Measurements from ENCODE around the gene MRPL12.
A peak's percentile ranks its signal among the peaks of the same experiment; 100 is the strongest.
"Not testable (repeated sequence)": the region's sequence is repeated elsewhere in the genome, so short reads cannot be mapped to it uniquely, and the experiment has no call there.

The MRPL12 gene

GRCh38 chr17:81737947-81738800 lies 35.0 kb downstream of the MRPL12 start:
- no peak overlapping the region for H3K14ac ChIP-seq (ENCODE audit: low read length in 2 of 2)
- peaks cover 12% of the 10 kb centered on the region for H3K4me1 ChIP-seq (ENCODE audit: control insufficient read depth, insufficient read depth, low read depth, low read length)
- H3K4me2 ChIP-seq (ENCODE audit: low read length, poor library complexity, severe bottlenecking), result no peak overlapping the region
- H4K91ac ChIP-seq (ENCODE audit: low read length), result no peak overlapping the region
- H3K9me3 ChIP-seq (ENCODE audit: control insufficient read depth, low read length), result no peaks in the 10 kb centered on the region
- no peak overlapping the region for H3K23ac ChIP-seq (ENCODE audit: low read length in 2 of 2)
- peaks cover 0 to 3% of the 10 kb centered on the region in 2 experiments for H3K36me3 ChIP-seq (ENCODE audit: control insufficient read depth in 1 of 2, insufficient read depth in 2 of 2, low read depth in 1 of 2, low read length in 2 of 2)
- H4K8ac ChIP-seq (ENCODE audit: low read length), result no peak overlapping the region
- no peak overlapping the region for H2AK5ac ChIP-seq (ENCODE audit: low read length, severe bottlenecking)
- H3K79me1 ChIP-seq (replicated peaks; ENCODE audit: low read length, poor library complexity, severe bottlenecking), result no peaks in the 10 kb centered on the region
- H2AFZ ChIP-seq (ENCODE audit: low read depth, low read length), result no peak overlapping the region
- H3K27ac ChIP-seq (ENCODE audit: low read length, poor library complexity, severe bottlenecking), result no peak overlapping the region
- no peak for DNase-seq
- peaks cover 13 to 22% of the 10 kb centered on the region in 2 experiments for H3K27me3 ChIP-seq (ENCODE audit: control insufficient read depth in 1 of 2, insufficient read depth in 1 of 2, low read length in 2 of 2)
- H2BK120ac ChIP-seq (ENCODE audit: low read depth, low read length), result no peak overlapping the region
- no peak overlapping the region for H2BK5ac ChIP-seq (ENCODE audit: low read depth, low read length, poor library complexity, severe bottlenecking)
- no peak overlapping the region for H3K4ac ChIP-seq (ENCODE audit: low read depth in 1 of 2, low read length in 2 of 2)
- no peak overlapping the region for H3K9ac ChIP-seq (ENCODE audit: low read length)
- H2BK12ac ChIP-seq (ENCODE audit: low read length in 2 of 2), result no peak overlapping the region
- 91% methylated on average over 31 of the region's 31 CpGs for WGBS
- no peak overlapping the region for H2BK15ac ChIP-seq (ENCODE audit: low read depth, poor library complexity, severe bottlenecking)
- no peak overlapping the region for H3K4me3 ChIP-seq (ENCODE audit: insufficient read depth in 1 of 2, low read depth in 1 of 2, low read length in 2 of 2)
- no peak overlapping the region for H3K18ac ChIP-seq (ENCODE audit: low read depth in 1 of 2, low read length in 2 of 2)

- Histone ChIP-seq H2BK15ac (ENCODE audit: low read depth, poor library complexity, severe bottlenecking) (peak overlapping the region; percentile 84), H3K18ac (ENCODE audit: low read depth in 1 of 2, low read length in 2 of 2) (no peak overlapping the region), H2AK5ac (ENCODE audit: low read length, severe bottlenecking) (no peak overlapping the region), H3K4me1 (ENCODE audit: control insufficient read depth, insufficient read depth, low read depth, low read length) (peaks cover 11% of the 10 kb centered on the region), H2BK12ac (ENCODE audit: low read length in 2 of 2) (no peak overlapping the region), H2AFZ (ENCODE audit: low read depth, low read length) (no peak overlapping the region), H4K91ac (ENCODE audit: low read length) (no peak overlapping the region), H3K23ac (ENCODE audit: low read length in 2 of 2) (no peak overlapping the region), H3K4me2 (ENCODE audit: low read length, poor library complexity, severe bottlenecking) (no peak overlapping the region), H3K27me3 (ENCODE audit: control insufficient read depth in 1 of 2, insufficient read depth in 1 of 2, low read length in 2 of 2) (peaks cover 13 to 22% of the 10 kb centered on the region in 2 experiments), H3K9me3 (ENCODE audit: control insufficient read depth, low read length) (no peaks in the 10 kb centered on the region), H4K8ac (ENCODE audit: low read length) (no peak overlapping the region), H3K9ac (ENCODE audit: low read length) (no peak overlapping the region), H2BK120ac (ENCODE audit: low read depth, low read length) (no peak overlapping the region), H3K14ac (ENCODE audit: low read length in 2 of 2) (no peak overlapping the region), H3K36me3 (ENCODE audit: control insufficient read depth in 1 of 2, insufficient read depth in 2 of 2, low read depth in 1 of 2, low read length in 2 of 2) (peaks cover 0 to 3% of the 10 kb centered on the region in 2 experiments), H2BK5ac (ENCODE audit: low read depth, low read length, poor library complexity, severe bottlenecking) (no peak overlapping the region), H3K79me1 (replicated peaks; ENCODE audit: low read length, poor library complexity, severe bottlenecking) (no peaks in the 10 kb centered on the region), H3K27ac (ENCODE audit: low read length, poor library complexity, severe bottlenecking) (no peak overlapping the region), H3K4ac (ENCODE audit: low read depth in 1 of 2, low read length in 2 of 2) (no peak overlapping the region), H3K4me3 (ENCODE audit: insufficient read depth in 1 of 2, low read depth in 1 of 2, low read length in 2 of 2) (no peak overlapping the region)
- 95% methylated on average over 27 of the region's 27 CpGs for WGBS
- DNase-seq, result no peak
Observed at GRCh38 chr17:81738801-81739393, 35.7 kb downstream of the MRPL12 start.

DNA sequence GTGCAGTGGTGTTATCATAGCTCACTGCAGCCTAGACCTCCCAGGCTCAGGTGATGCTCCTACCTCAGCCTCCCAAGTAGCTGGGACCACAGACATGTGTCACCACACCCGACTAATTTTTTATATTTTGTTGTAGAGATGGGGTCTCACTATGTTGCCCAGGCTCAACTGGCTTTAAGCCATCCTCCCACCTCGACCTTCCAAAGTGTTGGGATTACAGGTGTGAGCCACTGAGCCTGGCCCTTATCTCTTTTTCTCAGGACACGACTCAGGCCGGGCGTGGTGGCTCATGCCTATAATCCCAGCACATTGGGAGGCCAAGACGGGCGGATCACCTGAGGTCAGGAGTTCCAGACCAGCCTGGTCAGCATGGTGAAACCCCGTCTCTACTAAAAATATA lies 36.4 kb downstream of the MRPL12 start:
- H2BK12ac ChIP-seq (ENCODE audit: low read length in 2 of 2); H3K27ac ChIP-seq (ENCODE audit: low read length, poor library complexity, severe bottlenecking); DNase-seq; H3K18ac ChIP-seq (ENCODE audit: low read depth in 1 of 2, low read length in 2 of 2); H3K9ac ChIP-seq (ENCODE audit: low read length); H3K79me1 ChIP-seq (replicated peaks; ENCODE audit: low read length, poor library complexity, severe bottlenecking); H2AK5ac ChIP-seq (ENCODE audit: low read length, severe bottlenecking); H3K23ac ChIP-seq (ENCODE audit: low read length in 2 of 2); H2BK5ac ChIP-seq (ENCODE audit: low read depth, low read length, poor library complexity, severe bottlenecking); H3K14ac ChIP-seq (ENCODE audit: low read length in 2 of 2); H3K4me2 ChIP-seq (ENCODE audit: low read length, poor library complexity, severe bottlenecking); H4K8ac ChIP-seq (ENCODE audit: low read length); H3K36me3 ChIP-seq (ENCODE audit: control insufficient read depth in 1 of 2, insufficient read depth in 2 of 2, low read depth in 1 of 2, low read length in 2 of 2); H2BK15ac ChIP-seq (ENCODE audit: low read depth, poor library complexity, severe bottlenecking); H3K4ac ChIP-seq (ENCODE audit: low read depth in 1 of 2, low read length in 2 of 2); H3K4me3 ChIP-seq (ENCODE audit: insufficient read depth in 1 of 2, low read depth in 1 of 2, low read length in 2 of 2); H4K91ac ChIP-seq (ENCODE audit: low read length); H2BK120ac ChIP-seq (ENCODE audit: low read depth, low read length); H3K9me3 ChIP-seq (ENCODE audit: control insufficient read depth, low read length); H2AFZ ChIP-seq (ENCODE audit: low read depth, low read length): not testable (repeated sequence)
- Histone ChIP-seq H3K27me3 (ENCODE audit: control insufficient read depth in 1 of 2, insufficient read depth in 1 of 2, low read length in 2 of 2) (peaks cover 13 to 22% of the 10 kb centered on the region in 2 experiments), H3K4me1 (ENCODE audit: control insufficient read depth, insufficient read depth, low read depth, low read length) (peaks cover 10% of the 10 kb centered on the region)
- WGBS, result 89% methylated on average over 7 of the region's 8 CpGs

DNA sequence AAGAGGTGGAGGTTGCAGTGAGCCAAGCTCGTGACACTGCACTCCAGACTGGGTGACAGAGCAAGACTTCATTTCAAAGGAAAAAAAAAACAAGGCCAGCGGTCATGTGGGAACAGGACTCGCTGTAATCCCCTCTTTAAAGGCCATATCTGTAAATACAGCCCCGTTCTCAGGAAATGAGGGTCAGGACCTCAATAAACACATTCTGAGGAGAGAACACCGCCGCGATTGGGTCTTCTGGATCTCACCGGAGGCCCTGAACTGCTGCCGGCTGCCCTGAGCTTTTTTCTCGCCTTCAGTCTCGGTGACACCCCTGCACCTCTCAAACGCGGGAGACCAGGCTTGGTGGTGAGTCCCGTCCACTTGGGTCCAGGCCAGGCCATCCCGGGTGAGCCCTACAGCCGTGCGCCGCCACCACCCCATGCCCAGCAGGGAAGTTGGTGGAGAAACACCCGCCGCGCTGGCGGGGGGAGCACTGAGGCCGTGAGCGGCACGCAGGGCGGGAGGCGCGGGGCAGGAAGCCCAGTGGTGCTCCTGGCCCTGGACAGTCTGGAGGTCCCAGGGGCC lies 37.3 kb downstream of the MRPL12 start:
- peak overlapping the region in 1 of 2 experiments; percentile 57 for H3K18ac ChIP-seq (ENCODE audit: low read depth in 1 of 2, low read length in 2 of 2)
- DNase-seq, result no peak
- H2AK5ac ChIP-seq (ENCODE audit: low read length, severe bottlenecking), result no peak overlapping the region
- no peak overlapping the region for H2BK5ac ChIP-seq (ENCODE audit: low read depth, low read length, poor library complexity, severe bottlenecking)
- no peak overlapping the region for H3K4ac ChIP-seq (ENCODE audit: low read depth in 1 of 2, low read length in 2 of 2)
- H4K8ac ChIP-seq (ENCODE audit: low read length), result no peak overlapping the region
- peaks cover 0 to 3% of the 10 kb centered on the region in 2 experiments for H3K36me3 ChIP-seq (ENCODE audit: control insufficient read depth in 1 of 2, insufficient read depth in 2 of 2, low read depth in 1 of 2, low read length in 2 of 2)
- H3K9me3 ChIP-seq (ENCODE audit: control insufficient read depth, low read length), result no peaks in the 10 kb centered on the region
- H3K14ac ChIP-seq (ENCODE audit: low read length in 2 of 2), result peak overlapping the region in 1 of 2 experiments; percentile 26
- H3K4me1 ChIP-seq (ENCODE audit: control insufficient read depth, insufficient read depth, low read depth, low read length), result peaks cover 8% of the 10 kb centered on the region
- 46% methylated on average over 27 of the region's 28 CpGs for WGBS
- peak overlapping the region in 1 of 2 experiments; percentile 1 for H2BK12ac ChIP-seq (ENCODE audit: low read length in 2 of 2)
- H3K4me2 ChIP-seq (ENCODE audit: low read length, poor library complexity, severe bottlenecking), result no peak overlapping the region
- no peak overlapping the region for H3K9ac ChIP-seq (ENCODE audit: low read length)
- H2BK120ac ChIP-seq (ENCODE audit: low read depth, low read length), result no peak overlapping the region
- no peak overlapping the region for H2BK15ac ChIP-seq (ENCODE audit: low read depth, poor library complexity, severe bottlenecking)
- H2AFZ ChIP-seq (ENCODE audit: low read depth, low read length), result peak overlapping the region; percentile 39
- no peaks in the 10 kb centered on the region for H3K79me1 ChIP-seq (replicated peaks; ENCODE audit: low read length, poor library complexity, severe bottlenecking)
- H3K4me3 ChIP-seq (ENCODE audit: insufficient read depth in 1 of 2, low read depth in 1 of 2, low read length in 2 of 2), result no peak overlapping the region
- peak overlapping the region; percentile 11 for H4K91ac ChIP-seq (ENCODE audit: low read length)
- no peak overlapping the region for H3K23ac ChIP-seq (ENCODE audit: low read length in 2 of 2)
- H3K27ac ChIP-seq (ENCODE audit: low read length, poor library complexity, severe bottlenecking), result no peak overlapping the region
- H3K27me3 ChIP-seq (ENCODE audit: control insufficient read depth in 1 of 2, insufficient read depth in 1 of 2, low read length in 2 of 2), result peaks cover 10 to 22% of the 10 kb centered on the region in 2 experiments
